ENCODE measurements around the gene TBC1D14.
"Not testable (repeated sequence)": the region's sequence is repeated elsewhere in the genome, so short reads cannot be mapped to it uniquely, and the experiment has no call there.

TBC1D14 gene

DNA sequence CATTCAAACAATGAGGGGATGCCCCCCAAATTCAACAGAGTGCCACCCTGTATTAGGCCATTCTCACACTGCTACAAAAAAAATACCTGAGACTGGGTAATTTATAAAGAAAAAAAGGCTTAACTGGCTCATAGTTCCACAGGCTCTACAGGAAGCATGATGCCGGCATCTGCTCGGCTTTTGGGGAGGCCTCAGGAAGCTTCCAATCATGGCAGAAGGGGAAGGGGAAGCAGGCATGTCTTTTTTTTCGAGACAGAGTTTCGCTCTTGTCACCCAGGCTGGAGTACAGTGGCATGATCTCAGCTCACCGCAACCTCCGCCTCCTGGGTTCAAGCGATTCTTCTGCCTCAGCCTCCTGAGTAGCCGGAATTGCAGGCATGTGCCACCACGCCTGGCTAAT is 18.7 kb upstream of the TBC1D14 start:
- not testable (repeated sequence) for DNase-seq

GRCh38 chr4:6891436-6892170 is 18.0 kb upstream of the TBC1D14 start:
- DNase-seq: peak; percentile 70

- DNase-seq: peak; percentile 97
Measured at GRCh38 chr4:6892190-6892908, 17.3 kb upstream of the TBC1D14 start.

- no peak for DNase-seq
Measured at GRCh38 chr4:6892909-6893202, 16.8 kb upstream of the TBC1D14 start.

DNA sequence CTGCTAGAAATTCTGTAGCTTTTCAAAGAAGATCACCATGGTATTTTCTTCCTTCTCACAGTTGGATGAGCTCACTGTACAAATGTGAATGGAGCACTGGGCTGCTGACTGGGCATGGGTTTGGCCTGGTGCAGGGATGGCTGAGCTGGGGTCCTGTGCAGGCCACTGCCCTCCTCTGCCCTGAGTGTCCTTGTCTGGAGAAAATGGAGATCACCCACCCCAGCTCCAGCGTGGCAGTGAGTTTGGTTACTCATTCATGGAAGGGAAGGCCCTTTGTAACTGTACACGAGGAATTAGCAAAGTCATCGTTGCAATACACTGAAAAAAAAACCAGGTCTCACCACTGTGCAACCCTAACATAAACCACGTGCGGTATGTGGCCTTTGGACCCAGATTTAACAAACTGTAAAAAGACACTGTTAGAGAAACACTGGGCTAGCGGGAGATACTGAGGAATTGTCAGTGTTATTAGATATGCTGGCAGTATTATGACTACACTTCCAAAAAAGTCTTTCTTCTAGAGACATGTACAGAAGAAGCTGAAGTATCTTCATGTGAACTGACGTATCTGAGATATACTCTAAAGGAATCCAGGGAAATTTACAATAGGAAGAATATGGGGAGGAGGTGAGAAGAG is 16.1 kb upstream of the TBC1D14 start:
- DNase-seq: peak; percentile 82

- DNase-seq: no peak
Measured at GRCh38 chr4:6894086-6894478, 15.5 kb upstream of the TBC1D14 start.

- no peak for DNase-seq
Measured at GRCh38 chr4:6894528-6895498, 14.8 kb upstream of the TBC1D14 start.

DNA sequence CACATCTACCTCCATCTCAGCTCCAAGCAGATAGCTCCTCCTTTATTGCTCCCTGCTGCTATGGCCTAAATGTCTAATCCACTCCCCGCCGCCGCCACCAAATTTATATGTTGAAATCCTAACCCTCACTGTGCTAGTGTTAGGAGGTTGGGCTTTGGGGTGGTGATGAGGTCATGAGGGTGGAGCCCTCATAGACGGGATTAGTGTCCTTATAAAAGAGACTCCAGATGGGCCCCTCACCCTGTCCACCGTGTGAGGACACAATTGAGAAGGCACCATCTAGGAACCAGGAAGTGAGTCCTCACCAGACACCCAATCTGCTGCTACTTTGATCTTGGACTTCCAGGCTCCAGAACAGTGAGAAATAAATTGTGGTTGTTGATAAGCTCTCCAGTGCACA is 13.6 kb upstream of the TBC1D14 start:
- DNase-seq: no peak

GRCh38 chr4:6898763-6899162 is 10.9 kb upstream of the TBC1D14 start:
- DNase-seq: no peak

DNA sequence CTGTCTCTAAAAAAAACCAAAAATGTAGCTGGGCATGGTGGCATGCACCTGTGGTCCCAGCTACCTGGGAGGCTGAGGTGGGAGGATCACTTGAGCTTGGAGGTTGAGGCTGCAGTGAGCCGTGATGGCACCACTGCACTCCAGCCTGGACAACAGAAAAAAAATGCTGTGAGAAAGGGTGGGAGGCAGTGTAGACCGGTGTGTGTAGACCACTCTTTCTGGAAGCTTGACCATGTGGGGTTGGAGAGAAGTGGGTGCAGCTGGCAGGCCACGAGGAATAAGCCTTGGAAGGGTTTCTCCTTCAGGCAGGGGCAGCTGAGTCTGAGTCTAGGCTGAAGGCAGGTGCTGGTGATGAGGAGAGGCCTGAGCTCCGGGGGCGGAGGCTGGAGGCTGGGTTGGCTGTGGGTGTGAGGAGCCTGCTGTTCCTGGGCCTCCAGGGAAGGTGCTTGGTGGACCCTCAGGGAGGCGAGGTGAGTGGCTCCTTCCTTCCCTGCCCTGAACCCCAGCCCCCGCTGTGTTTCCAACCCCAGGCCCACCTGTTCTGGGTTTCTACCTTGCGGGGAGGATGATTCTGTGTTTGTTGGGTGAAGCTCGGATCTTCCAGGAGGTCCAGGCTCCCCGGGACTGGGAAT is 9.3 kb upstream of the TBC1D14 start:
- no peak for DNase-seq

DNA sequence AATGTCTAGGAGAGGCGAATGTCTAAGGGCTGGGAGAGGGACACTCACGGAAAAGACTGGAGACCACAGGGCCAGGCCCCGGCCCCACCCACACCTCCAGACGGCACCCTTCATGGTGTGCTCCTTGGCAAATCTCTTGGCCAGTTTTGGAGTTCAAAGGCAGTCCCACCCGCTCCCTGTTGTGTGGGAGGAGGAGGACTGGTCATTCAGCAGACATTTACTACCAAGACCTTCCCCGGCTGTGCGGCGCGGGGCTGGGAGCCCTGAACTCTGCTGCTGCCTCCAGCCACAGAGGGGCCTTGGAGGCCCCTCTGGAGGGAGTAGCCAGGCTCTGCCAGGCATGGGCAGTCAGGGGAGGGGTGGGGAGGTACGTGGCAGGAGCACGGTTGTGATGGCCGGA is 8.7 kb upstream of the TBC1D14 start:
- DNase-seq: no peak

DNA sequence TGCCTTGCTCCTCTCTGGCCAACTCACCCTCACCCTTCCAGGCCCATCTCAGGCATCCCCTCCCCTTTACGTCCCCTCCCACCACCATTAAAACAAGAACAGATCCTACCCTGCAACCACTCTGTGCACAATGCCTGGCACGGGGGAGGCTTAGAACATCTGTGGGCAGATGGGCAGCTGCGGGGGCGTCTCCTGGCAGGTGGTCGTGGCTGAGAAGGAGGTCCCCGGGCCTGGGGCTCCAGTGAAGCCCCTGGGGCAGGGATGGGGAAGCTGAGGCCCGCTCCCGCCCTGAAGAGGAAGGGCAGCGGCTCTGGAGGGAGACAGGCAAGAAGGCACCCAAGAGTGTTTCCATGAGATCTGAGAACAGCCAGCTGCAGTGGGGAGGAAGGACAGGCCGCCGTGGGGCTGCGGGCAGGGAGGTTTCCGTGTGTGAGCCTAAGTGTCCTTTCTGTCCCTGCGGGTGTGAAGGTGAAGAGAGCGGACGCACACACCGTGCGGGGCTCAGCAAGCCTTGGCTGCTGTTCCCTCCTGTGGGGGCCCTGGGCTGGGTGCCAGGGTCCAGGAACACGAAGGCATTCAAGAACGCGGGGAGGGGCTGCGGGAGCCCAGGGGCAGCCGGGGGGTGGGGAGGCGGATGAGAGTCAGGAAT is 7.8 kb upstream of the TBC1D14 start:
- DNase-seq: no peak

- no peak for DNase-seq
Measured at GRCh38 chr4:6902318-6903042, 7.1 kb upstream of the TBC1D14 start.

DNA sequence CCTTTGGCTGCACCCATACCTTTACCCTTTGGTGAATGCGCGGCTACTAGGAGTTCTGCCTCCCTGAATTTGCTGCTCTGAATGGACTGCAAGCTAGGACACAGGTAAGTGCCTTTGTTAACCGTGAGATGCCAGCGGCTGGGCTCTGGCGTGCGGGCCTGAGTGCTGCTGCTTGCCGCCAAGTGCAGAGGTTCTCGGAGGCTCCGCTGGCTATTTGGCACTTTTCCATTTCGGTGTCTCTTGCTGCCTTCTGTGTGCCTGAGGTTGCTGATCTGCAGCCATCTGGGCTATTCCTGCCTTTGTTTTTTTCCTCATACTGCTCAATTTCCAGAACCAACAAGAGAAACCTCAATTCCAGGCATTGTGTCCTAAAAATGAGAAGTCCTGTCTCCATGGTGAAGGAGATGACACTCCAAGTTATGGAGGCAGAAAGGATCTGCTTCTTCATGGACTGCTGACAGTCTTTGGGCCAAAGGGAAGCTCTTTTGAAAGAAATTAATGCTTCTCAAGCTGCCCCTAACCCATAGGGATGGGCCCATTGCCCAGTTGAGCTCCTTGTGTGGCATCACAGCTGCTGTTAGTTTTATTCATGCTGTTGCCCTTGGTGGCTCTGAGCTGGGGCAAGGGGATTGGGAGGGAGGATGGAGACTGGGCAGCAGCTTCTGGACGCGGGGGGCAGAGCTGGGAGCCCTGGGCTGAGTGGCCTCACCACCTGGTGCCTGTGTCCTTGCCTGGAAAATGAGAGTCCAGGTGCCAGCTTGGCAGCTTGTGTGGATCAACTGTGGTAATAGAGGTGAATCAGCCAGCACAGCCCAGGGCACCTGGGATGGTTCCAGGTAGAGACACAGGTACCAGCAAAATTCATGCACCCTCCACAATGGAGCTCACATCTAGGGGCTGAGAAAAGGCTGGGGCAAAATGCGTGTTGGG is 3.8 kb upstream of the TBC1D14 start:
- DNase-seq: no peak

DNA sequence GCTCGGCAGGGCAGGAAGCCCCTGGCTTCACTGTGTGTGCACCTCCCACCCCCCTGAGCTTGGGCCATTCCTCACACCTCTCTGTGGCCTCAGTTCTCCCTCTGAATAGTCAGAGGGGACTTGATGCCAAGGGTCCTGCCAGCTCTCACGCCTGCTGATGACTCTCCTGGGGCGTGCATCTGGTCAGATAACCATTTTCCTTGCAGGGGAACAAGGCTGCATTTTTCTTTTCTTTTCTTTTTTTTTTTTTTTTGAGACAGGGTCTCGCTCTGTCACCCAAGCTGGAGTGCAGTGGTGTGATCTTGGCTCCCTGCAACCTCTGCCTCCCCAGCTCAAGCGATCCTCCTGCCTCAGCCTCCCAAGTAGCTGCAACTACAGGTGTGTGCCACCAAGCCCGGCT is 3.1 kb upstream of the TBC1D14 start:
- DNase-seq: not testable (repeated sequence)

DNA sequence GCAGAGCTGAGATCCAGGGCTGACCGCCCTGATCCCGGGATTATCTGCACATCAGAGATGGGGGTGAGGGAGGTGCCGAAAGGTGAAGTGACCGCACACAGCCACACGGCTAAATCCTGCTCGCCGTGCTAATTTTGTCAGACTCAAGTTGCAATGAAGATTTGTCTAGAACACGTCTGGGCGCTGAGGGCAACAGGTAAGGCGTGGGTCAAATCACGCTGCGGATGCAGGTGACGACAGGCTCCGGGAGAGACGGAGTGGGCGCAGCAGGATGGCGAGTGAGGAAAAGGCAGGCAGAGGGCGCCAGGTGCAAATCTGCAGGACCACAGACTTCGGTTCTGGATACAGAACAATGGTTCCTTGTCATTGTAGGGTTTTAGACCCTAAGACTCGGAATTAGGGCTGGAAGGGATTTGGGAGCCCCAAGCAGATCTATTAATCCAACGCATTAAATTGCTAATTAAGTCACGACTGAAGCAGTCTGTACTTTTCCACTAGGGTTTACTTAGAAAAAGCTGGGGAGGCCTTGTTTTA is 1.9 kb upstream of the TBC1D14 start:
- DNase-seq: peak; percentile 44

- DNase-seq: no peak
Measured at GRCh38 chr4:6908432-6909112, 1.1 kb upstream of the TBC1D14 start.

- DNase-seq: peak; percentile 48
Measured at GRCh38 chr4:6909970-6910339, 329 bp downstream of the TBC1D14 start.

DNA sequence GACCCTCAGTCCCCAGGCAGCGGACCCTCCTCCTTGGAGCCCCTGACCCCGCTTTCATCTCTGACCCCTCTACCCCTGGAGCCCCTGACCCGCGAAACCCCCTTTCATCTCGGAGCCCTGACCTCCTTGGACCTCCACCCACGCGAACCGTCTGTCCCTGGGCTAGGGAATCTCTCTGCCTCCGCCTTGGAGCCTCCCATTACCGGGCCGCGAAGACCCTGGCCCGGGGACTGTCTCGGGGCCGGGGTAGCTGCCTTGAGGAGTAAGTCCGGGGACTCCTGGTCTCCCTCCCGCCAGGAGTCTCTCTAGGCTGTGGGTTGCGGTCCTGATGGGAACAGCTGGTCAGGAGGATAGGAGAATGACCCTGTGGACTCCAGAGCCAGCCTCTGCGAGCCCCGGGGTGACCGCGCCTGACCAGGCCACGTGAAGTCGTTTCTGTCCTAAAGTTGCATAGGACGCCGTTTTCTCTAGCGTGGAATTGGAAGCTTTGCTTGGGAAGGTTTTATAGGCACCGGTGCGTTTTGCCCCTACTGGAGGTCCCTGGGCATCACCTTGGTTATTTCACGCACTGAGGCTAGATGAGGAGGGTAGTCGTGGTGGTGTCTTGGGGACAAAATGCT is 824 bp downstream of the TBC1D14 start:
- peak; percentile 66 for DNase-seq
